GM19468 (cell line): ENCODE results near the gene ZRANB3.
"Not testable (repeated sequence)": the region's sequence is repeated elsewhere in the genome, so short reads cannot be mapped to it uniquely, and the experiment has no call there.

Source experiments
- ATAC-seq: cut with Tn5 transposase; IDR thresholded peaks from one replicate; pipeline ENCODE4 v1.9.1; 2021; ENCODE audit warnings: mild to moderate bottlenecking, moderate library complexity, moderate number of reproducible peaks; ENCODE audit not compliant: unreplicated experiment; ENCODE audit errors: extremely low read depth

The ZRANB3 gene

GRCh38 chr2:135151615-135152014 is 379.4 kb downstream of the ZRANB3 start:
- ATAC-seq, result no peak

GRCh38 chr2:135150725-135151124 is 380.3 kb downstream of the ZRANB3 start:
- ATAC-seq, result no peak

- no peak for ATAC-seq
These were observed 381.8 kb downstream of the ZRANB3 start for GRCh38 chr2:135149251-135149650.

GRCh38 chr2:135144343-135144742 is 386.7 kb downstream of the ZRANB3 start:
- ATAC-seq, result no peak

- ATAC-seq, result no peak
These were observed 388.7 kb downstream of the ZRANB3 start for GRCh38 chr2:135142323-135142722.

GRCh38 chr2:135140606-135141005 is 390.4 kb downstream of the ZRANB3 start:
- ATAC-seq, result no peak

GRCh38 chr2:135132314-135132713 is 398.7 kb downstream of the ZRANB3 start:
- no peak for ATAC-seq

GRCh38 chr2:135130751-135131150 is 400.3 kb downstream of the ZRANB3 start:
- ATAC-seq, result no peak

- ATAC-seq, result no peak
These were observed 405.1 kb downstream of the ZRANB3 start for GRCh38 chr2:135125940-135126339.

- no peak for ATAC-seq
These were observed 405.8 kb downstream of the ZRANB3 start for GRCh38 chr2:135124924-135125886.

- ATAC-seq, result not testable (repeated sequence)
These were observed 409.4 kb downstream of the ZRANB3 start for GRCh38 chr2:135121658-135122039.

- no peak for ATAC-seq
These were observed 409.9 kb downstream of the ZRANB3 start for GRCh38 chr2:135121016-135121657.

GRCh38 chr2:135119582-135119981 is 411.4 kb downstream of the ZRANB3 start:
- ATAC-seq, result no peak

- no peak for ATAC-seq
These were observed 417.7 kb downstream of the ZRANB3 start for GRCh38 chr2:135113322-135113721.

GRCh38 chr2:135105513-135106316 is 425.3 kb downstream of the ZRANB3 start:
- not testable (repeated sequence) for ATAC-seq

GRCh38 chr2:135103843-135104242 is 427.2 kb downstream of the ZRANB3 start:
- ATAC-seq, result no peak

- no peak for ATAC-seq
These were observed 431.1 kb downstream of the ZRANB3 start for GRCh38 chr2:135099802-135100483.

GRCh38 chr2:135097532-135098231 is 433.3 kb downstream of the ZRANB3 start:
- no peak for ATAC-seq

- no peak for ATAC-seq
These were observed 434.2 kb downstream of the ZRANB3 start for GRCh38 chr2:135096665-135097446.
